Measurements from ENCODE around the gene EFCAB6. TPM values are rescaled to one million over a fixed set of nuclear protein-coding genes. Genes with fewer than 3 reads are reported as not detected.

EFCAB6 gene
- total and polyA plus RNA-seq, 2 donors (not counting 3 experiments of a cell fraction or from before 2014, with no cell fraction given), result 0.07 to 0.31 TPM

DNA sequence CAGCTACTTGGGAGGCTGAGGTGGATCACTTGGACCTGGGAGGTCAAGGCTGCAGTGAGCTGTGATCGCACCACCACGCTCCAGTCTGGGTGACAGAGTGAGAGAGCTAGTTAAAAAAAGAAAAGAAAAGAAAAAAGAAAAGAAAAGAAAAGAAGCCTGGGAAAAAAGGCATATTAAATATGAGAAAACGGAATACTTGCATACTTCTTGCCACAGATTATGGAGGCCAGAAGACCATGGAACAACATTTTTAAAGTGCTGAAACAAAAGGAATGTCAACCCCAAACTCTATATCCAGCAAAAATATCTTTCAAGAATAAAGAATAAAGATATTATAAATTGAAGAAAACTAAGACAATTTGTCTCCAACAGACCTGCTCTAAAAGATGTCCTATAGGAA lies 191.9 kb downstream of the EFCAB6 start:
- ChIA-PET CTCF (no interaction called here), POLR2A (no interaction called here)
- H3K9me1 ChIP-seq (replicated peaks; ENCODE audit: control insufficient read depth, extremely low read depth, insufficient read depth, low read length), result no peaks in the 10 kb centered on the region
- H3K79me2 ChIP-seq (ENCODE audit: control insufficient read depth, insufficient read depth, low read length), result no peaks in the 10 kb centered on the region
- no peaks in the 10 kb centered on the region for H4K20me1 ChIP-seq (replicated peaks; ENCODE audit: control insufficient read depth, extremely low read depth, insufficient read depth, low read length)
- H3K9me3 ChIP-seq (replicated peaks; ENCODE audit: control insufficient read depth, insufficient read depth, low read length), result no peaks in the 10 kb centered on the region
- FAIRE-seq, result no peak
- H3K4me2 ChIP-seq (ENCODE audit: insufficient read depth, low read length), result no peak overlapping the region
- BruUV-seq (replicated peaks), result no TSS peak
- intact Hi-C loops (cut with micrococcal nuclease), result no loop called here
- H3K9ac ChIP-seq (replicated peaks; ENCODE audit: extremely low read depth, insufficient read depth, low read length), result no peak overlapping the region
- no peaks in the 10 kb centered on the region for H3K4me1 ChIP-seq (ENCODE audit: control insufficient read depth, extremely low read depth, insufficient read depth, low read length)
- H3K4me3 ChIP-seq (replicated peaks in 1 of 3; ENCODE audit: insufficient read depth in 1 of 3, low read depth in 1 of 3, low read length in 3 of 3), result no peak overlapping the region
- dilution Hi-C loops (cut with MboI; ENCODE audit: extremely low pct_ligation_motif_present, low sequenced_read_pairs), result no loop called here
- H3K27me3 ChIP-seq (ENCODE audit: control insufficient read depth in 2 of 2, insufficient read depth in 2 of 2, low read length in 2 of 2), result no peaks in the 10 kb centered on the region
- H3K36me3 ChIP-seq (ENCODE audit: control insufficient read depth in 2 of 2, extremely low read depth in 1 of 2, insufficient read depth in 2 of 2, low read length in 2 of 2), result no peaks in the 10 kb centered on the region
- DNase-seq (ENCODE audit: low read depth, low spot score), result no peak
- TF ChIP-seq EZH2 (IDR thresholded peaks at IDR 0.05; ENCODE audit: borderline replicate concordance, low read depth, low read length, severe bottlenecking), result no peak
- TF ChIP-seq, protein P1, sequence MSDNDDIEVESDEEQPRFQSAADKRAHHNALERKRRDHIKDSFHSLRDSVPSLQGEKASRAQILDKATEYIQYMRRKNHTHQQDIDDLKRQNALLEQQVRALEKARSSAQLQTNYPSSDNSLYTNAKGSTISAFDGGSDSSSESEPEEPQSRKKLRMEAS (IDR thresholded peaks at IDR 0.05; ENCODE audit: insufficient read depth, insufficient read length), result no peak
- TF ChIP-seq POLR2A (IDR thresholded peaks at IDR 0.05; ENCODE audit: low read depth, low read length), result no peak
- no peak overlapping the region for H2AFZ ChIP-seq (ENCODE audit: low read depth, low read length)
- no peak overlapping the region for H3K27ac ChIP-seq (ENCODE audit: insufficient read depth, low read depth, low read length)

DNA sequence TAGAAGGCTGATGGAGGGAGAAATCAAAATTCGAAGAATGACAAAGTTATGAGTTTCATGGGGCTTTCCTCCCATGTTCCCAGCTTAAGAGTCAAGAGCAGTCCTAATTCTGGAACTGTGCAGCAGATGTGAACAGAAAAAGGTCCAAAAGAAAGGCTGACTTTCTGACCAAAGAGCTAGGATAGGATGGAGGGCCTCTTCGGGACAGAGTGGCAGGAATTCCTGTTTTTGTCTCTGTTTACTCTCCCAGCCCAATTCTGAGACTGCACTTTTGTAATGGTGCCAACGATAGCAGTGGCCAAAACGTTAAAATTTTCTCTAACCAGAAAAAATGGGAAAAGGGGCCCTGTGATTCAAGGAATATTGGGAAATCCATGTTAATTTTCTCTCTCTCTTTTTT lies 193.6 kb downstream of the EFCAB6 start:
- H3K9ac ChIP-seq (replicated peaks; ENCODE audit: extremely low read depth, insufficient read depth, low read length), result no peak overlapping the region
- H3K27ac ChIP-seq (ENCODE audit: insufficient read depth, low read depth, low read length), result no peak overlapping the region
- no peaks in the 10 kb centered on the region for H3K4me1 ChIP-seq (ENCODE audit: control insufficient read depth, extremely low read depth, insufficient read depth, low read length)
- H3K79me2 ChIP-seq (ENCODE audit: control insufficient read depth, insufficient read depth, low read length), result no peaks in the 10 kb centered on the region
- H3K27me3 ChIP-seq (ENCODE audit: control insufficient read depth in 2 of 2, insufficient read depth in 2 of 2, low read length in 2 of 2), result no peaks in the 10 kb centered on the region
- H4K20me1 ChIP-seq (replicated peaks; ENCODE audit: control insufficient read depth, extremely low read depth, insufficient read depth, low read length), result no peaks in the 10 kb centered on the region
- no peak for DNase-seq (ENCODE audit: low read depth, low spot score)
- ChIA-PET POLR2A (no interaction called here), CTCF (no interaction called here)
- H3K4me2 ChIP-seq (ENCODE audit: insufficient read depth, low read length), result no peak overlapping the region
- H3K36me3 ChIP-seq (ENCODE audit: control insufficient read depth in 2 of 2, extremely low read depth in 1 of 2, insufficient read depth in 2 of 2, low read length in 2 of 2), result no peaks in the 10 kb centered on the region
- intact Hi-C loops (cut with micrococcal nuclease), result no loop called here
- no peaks in the 10 kb centered on the region for H3K9me1 ChIP-seq (replicated peaks; ENCODE audit: control insufficient read depth, extremely low read depth, insufficient read depth, low read length)
- TF ChIP-seq FOS (IDR thresholded peaks at IDR 0.05; ENCODE audit: borderline replicate concordance, insufficient read depth, low read length) (no peak), GATA2 (IDR thresholded peaks at IDR 0.05; ENCODE audit: insufficient read depth, insufficient read length, low read depth, low read length) (no peak), JUN (IDR thresholded peaks at IDR 0.05; ENCODE audit: borderline replicate concordance, insufficient read depth, insufficient read length, low read depth) (no peak), POLR2A (IDR thresholded peaks at IDR 0.05; ENCODE audit: low read depth, low read length) (no peak), MYC (IDR thresholded peaks at IDR 0.05; ENCODE audit: low read depth, low read length) (no peak), POLR2AphosphoS5 (IDR thresholded peaks at IDR 0.05; ENCODE audit: insufficient read depth, low read depth, low read length) (no peak), EZH2 (IDR thresholded peaks at IDR 0.05; ENCODE audit: borderline replicate concordance, low read depth, low read length, severe bottlenecking) (no peak)
- TF ChIP-seq, protein P2, sequence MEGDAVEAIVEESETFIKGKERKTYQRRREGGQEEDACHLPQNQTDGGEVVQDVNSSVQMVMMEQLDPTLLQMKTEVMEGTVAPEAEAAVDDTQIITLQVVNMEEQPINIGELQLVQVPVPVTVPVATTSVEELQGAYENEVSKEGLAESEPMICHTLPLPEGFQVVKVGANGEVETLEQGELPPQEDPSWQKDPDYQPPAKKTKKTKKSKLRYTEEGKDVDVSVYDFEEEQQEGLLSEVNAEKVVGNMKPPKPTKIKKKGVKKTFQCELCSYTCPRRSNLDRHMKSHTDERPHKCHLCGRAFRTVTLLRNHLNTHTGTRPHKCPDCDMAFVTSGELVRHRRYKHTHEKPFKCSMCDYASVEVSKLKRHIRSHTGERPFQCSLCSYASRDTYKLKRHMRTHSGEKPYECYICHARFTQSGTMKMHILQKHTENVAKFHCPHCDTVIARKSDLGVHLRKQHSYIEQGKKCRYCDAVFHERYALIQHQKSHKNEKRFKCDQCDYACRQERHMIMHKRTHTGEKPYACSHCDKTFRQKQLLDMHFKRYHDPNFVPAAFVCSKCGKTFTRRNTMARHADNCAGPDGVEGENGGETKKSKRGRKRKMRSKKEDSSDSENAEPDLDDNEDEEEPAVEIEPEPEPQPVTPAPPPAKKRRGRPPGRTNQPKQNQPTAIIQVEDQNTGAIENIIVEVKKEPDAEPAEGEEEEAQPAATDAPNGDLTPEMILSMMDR (IDR thresholded peaks at IDR 0.05; ENCODE audit: extremely low read depth in 1 of 2, insufficient read depth in 1 of 2, low read depth in 1 of 2, low read length in 2 of 2), result no peak
- TF ChIP-seq, protein P1 (IDR thresholded peaks at IDR 0.05; ENCODE audit: insufficient read depth, insufficient read length), result no peak
- no TSS peak for BruUV-seq (replicated peaks)
- dilution Hi-C loops (cut with MboI; ENCODE audit: extremely low pct_ligation_motif_present, low sequenced_read_pairs), result no loop called here
- H3K4me3 ChIP-seq (replicated peaks in 1 of 3; ENCODE audit: insufficient read depth in 1 of 3, low read depth in 1 of 3, low read length in 3 of 3), result no peak overlapping the region
- FAIRE-seq, result no peak
- no peak overlapping the region for H2AFZ ChIP-seq (ENCODE audit: low read depth, low read length)
- H3K9me3 ChIP-seq (replicated peaks; ENCODE audit: control insufficient read depth, insufficient read depth, low read length), result no peaks in the 10 kb centered on the region

Data from endothelial cell of umbilical vein (primary cell).